ENCODE results near the gene LPAR2. TPM values are rescaled to one million over a fixed set of nuclear protein-coding genes. Genes with fewer than 3 reads are reported as not detected.

Gene LPAR2
- polyA plus RNA-seq, 2 of the 4 experiments (the other 2 are of a cell fraction) = 1.5 to 3.8 TPM

GRCh38 chr19:19633711-19634515 is 5.9 kb upstream of the LPAR2 start:
- H3K4me1 ChIP-seq = no peaks in the 10 kb centered on the region
- H3K9me3 ChIP-seq = no peaks in the 10 kb centered on the region
- no peak for ATAC-seq
- no peak for DNase-seq (ENCODE audit: low read depth in 1 of 2, low spot score in 1 of 2)
- ChIA-PET POLR2A (no interaction called here), CTCF (interaction anchor here (2.2 kb wide), 1 partner anchor 10 kb away, joined by 6 read pairs; the partner anchor contains the start of gene GMIP)
- H3K4me3 ChIP-seq = no peak overlapping the region
- no peak for FAIRE-seq
- no peak for TF ChIP-seq HES2 (IDR thresholded peaks at IDR 0.05)
- no peak for TF ChIP-seq GATA3 (IDR thresholded peaks at IDR 0.05; ENCODE audit: borderline replicate concordance)
- TF ChIP-seq USF2 (IDR thresholded peaks at IDR 0.05) = no peak
- TF ChIP-seq TP53 (CRISPR knock-in tag; IDR thresholded peaks at IDR 0.05) = no peak
- no peak for TF ChIP-seq PHF8 (IDR thresholded peaks at IDR 0.05; ENCODE audit: borderline replicate concordance, low read depth)
- TF ChIP-seq NFE2L2 (conservative IDR thresholded peaks at IDR 0.05; ENCODE audit: low read length) = no peak
- no peak for TF ChIP-seq HOXA7 (CRISPR knock-in tag; IDR thresholded peaks at IDR 0.05)
- no peak for TF ChIP-seq RARB (CRISPR knock-in tag; IDR thresholded peaks at IDR 0.05)
- H3K27ac ChIP-seq = no peak overlapping the region
- WGBS (ENCODE audit: missing lambda C conversion rate) = 90% methylated on average over 13 of the region's 22 CpGs
- H3K4me2 ChIP-seq = no peak overlapping the region

GRCh38 chr19:19632661-19633060 is 4.6 kb upstream of the LPAR2 start:
- Histone ChIP-seq H3K4me2 (no peak overlapping the region), H3K4me1 (no peaks in the 10 kb centered on the region), H3K4me3 (no peak overlapping the region), H3K27ac (no peak overlapping the region), H3K9me3 (no peaks in the 10 kb centered on the region)
- CTCF ChIA-PET = interaction anchor here (0.9 to 1.0 kb wide), 2 partner anchors 81 to 100 kb away, joined by 3 to 4 read pairs; no protein-coding TSS in a partner anchor
- ATAC-seq (no peak), FAIRE-seq (no peak), DNase-seq (ENCODE audit: low read depth in 1 of 2, low spot score in 1 of 2) (no peak)
- TF ChIP-seq HOXB13 (CRISPR knock-in tag; IDR thresholded peaks at IDR 0.05; ENCODE audit: low read depth) = no peak
- no peak for TF ChIP-seq RAD21 (conservative IDR thresholded peaks at IDR 0.05 in 1 of 2, IDR thresholded peaks at IDR 0.05 in 1 of 2)
- TF ChIP-seq CHD4 (IDR thresholded peaks at IDR 0.05; ENCODE audit: borderline replicate concordance) = no peak
- no peak for TF ChIP-seq JUNB (IDR thresholded peaks at IDR 0.05)
- TF ChIP-seq RCOR1 (IDR thresholded peaks at IDR 0.05; ENCODE audit: low read depth, low read length) = no peak
- TF ChIP-seq RNF2 (IDR thresholded peaks at IDR 0.05; ENCODE audit: borderline replicate concordance, low read depth) = no peak
- no peak for TF ChIP-seq FOSB (CRISPR knock-in tag; IDR thresholded peaks at IDR 0.05)
- no peak for TF ChIP-seq BHLHE40 (IDR thresholded peaks at IDR 0.05; ENCODE audit: low read depth, low read length)
- no peak for TF ChIP-seq TP53 (CRISPR knock-in tag; IDR thresholded peaks at IDR 0.05)
- no peak for TF ChIP-seq MAX (IDR thresholded peaks at IDR 0.05)
- TF ChIP-seq RFX5 (IDR thresholded peaks at IDR 0.05) = no peak
- TF ChIP-seq TFCP2L1 (CRISPR knock-in tag; IDR thresholded peaks at IDR 0.05) = no peak
- no peak for TF ChIP-seq JUN (IDR thresholded peaks at IDR 0.05)
- TF ChIP-seq EP300 (IDR thresholded peaks at IDR 0.05) = no peak
- no peak for TF ChIP-seq RARB (CRISPR knock-in tag; IDR thresholded peaks at IDR 0.05)
- TF ChIP-seq EHF (CRISPR knock-in tag; IDR thresholded peaks at IDR 0.05) = no peak
- no peak for TF ChIP-seq ATOH8 (CRISPR knock-in tag; IDR thresholded peaks at IDR 0.05; ENCODE audit: low read depth)
- no peak for TF ChIP-seq FOSL2 (IDR thresholded peaks at IDR 0.05)
- no peak for TF ChIP-seq FOSL2 (CRISPR knock-in tag; IDR thresholded peaks at IDR 0.05)
- POLR2A ChIA-PET = no interaction called here
- 90% methylated on average over 5 of the region's 5 CpGs for WGBS (ENCODE audit: missing lambda C conversion rate)

Measured in A549 (cell line).